H1 (cell line): ENCODE data around the gene WWC2. TPM values are rescaled to one million over a fixed set of nuclear protein-coding genes. Genes with fewer than 3 reads are reported as not detected.

Experiments used
- CTCF ChIA-PET: fragments of 300-600 bp; sonication (Branson Sonifier 250); formaldehyde crosslinking; loops from one replicate; lab custom pipeline; 2021; ENCODE audit not compliant: partially characterized antibody; lab: Charles Lee
- POLR2A ChIA-PET: fragments of 300-600 bp; sonication (Branson Sonifier 250); formaldehyde crosslinking; loops from one replicate; lab custom pipeline; 2021; ENCODE audit warnings: inconsistent platforms; ENCODE audit not compliant: partially characterized antibody; lab: Charles Lee
- DNase-seq, 2 experiments: peaks; one replicate each; pipeline versions ENCODE4 v3.0.0 to v3.0.0-alpha.2; 2010 to 2022; ENCODE audit warnings: low spot score in 2 of 2, low read depth in 1 of 2, mixed read lengths in 1 of 2
- FAIRE-seq: peaks from 2 replicates; lab custom pipeline; 2011; peaks lifted over from hg19 to GRCh38; lab: Jason Lieb, UNC
- H2AFZ ChIP-seq: 2 replicates; pipeline ENCODE4 v1.8.1; 2012; ENCODE audit warnings: low read length, inconsistent platforms
- H2AK5ac ChIP-seq: 2 replicates; pipeline ENCODE4 v1.6.1; 2013; ENCODE audit warnings: low read depth, low read length
- H2BK120ac ChIP-seq: replicated peaks from 2 replicates; pipeline ENCODE3; 2013; ENCODE audit warnings: low read depth, low read length, inconsistent platforms
- H2BK12ac ChIP-seq: 2 replicates; pipeline ENCODE4 v1.6.1; 2013; ENCODE audit warnings: low read depth, low read length
- H2BK15ac ChIP-seq: 2 replicates; pipeline ENCODE4 v1.6.1; 2013; ENCODE audit warnings: low read length
- H2BK20ac ChIP-seq: 2 replicates; pipeline ENCODE4 v1.6.1; 2013; ENCODE audit warnings: low read length
- H2BK5ac ChIP-seq: 2 replicates; pipeline ENCODE4 v1.6.1; 2013; ENCODE audit warnings: low read depth, low read length
- H3K14ac ChIP-seq: 2 replicates; pipeline ENCODE4 v1.6.1; 2013; ENCODE audit warnings: inconsistent platforms; ENCODE audit not compliant: insufficient read length
- H3K18ac ChIP-seq: 2 replicates; pipeline ENCODE4 v1.6.1; 2013; ENCODE audit warnings: low read length; ENCODE audit errors: extremely low read depth
- H3K23ac ChIP-seq: 2 replicates; pipeline ENCODE4 v1.6.1; 2013; ENCODE audit warnings: inconsistent platforms; ENCODE audit not compliant: insufficient read length
- H3K23me2 ChIP-seq: 2 replicates; pipeline ENCODE4 v1.6.1; 2013; ENCODE audit warnings: low read depth, low read length
- H3K27ac ChIP-seq: 2 replicates; pipeline ENCODE4 v1.6.1; 2011; ENCODE audit warnings: low read depth, low read length, inconsistent platforms
- H3K27me3 ChIP-seq, 4 experiments: replicated peaks in 1 of 4; 1 replicate in 1 of 4; 2 replicates in 3 of 4; pipeline versions ENCODE4 v1.6.1 to v1.8.1; 2011 to 2013; ENCODE audit warnings: low read length in 3 of 4, mild to moderate bottlenecking in 3 of 4, inconsistent platforms in 2 of 4, mixed read lengths in 2 of 4, moderate library complexity in 1 of 4; ENCODE audit not compliant: control insufficient read depth in 3 of 4, insufficient read depth in 3 of 4; ENCODE audit errors: extremely low read depth in 1 of 4
- H3K36me3 ChIP-seq, 4 experiments: 2 replicates each; pipeline versions ENCODE4 v1.6.1 to v1.8.1; 2011 to 2013; ENCODE audit warnings: mild to moderate bottlenecking in 4 of 4, low read length in 3 of 4, moderate library complexity in 2 of 4, control low read depth in 1 of 4, inconsistent platforms in 1 of 4; ENCODE audit not compliant: insufficient read depth in 4 of 4, control insufficient read depth in 2 of 4
- H3K4ac ChIP-seq: replicated peaks from 2 replicates; pipeline ENCODE3; 2013; ENCODE audit warnings: low read length, low read depth, mixed read lengths, inconsistent platforms; ENCODE audit not compliant: insufficient read length
- H3K4me1 ChIP-seq, 4 experiments: replicated peaks in 1 of 4; 1 replicate in 1 of 4; 2 replicates in 3 of 4; pipeline versions ENCODE4 v1.6.1 to v1.8.1; 2011 to 2013; ENCODE audit warnings: low read length in 3 of 4, inconsistent platforms in 2 of 4, mixed read lengths in 1 of 4; ENCODE audit not compliant: insufficient read depth in 4 of 4, control insufficient read depth in 3 of 4
- H3K4me2 ChIP-seq, 2 experiments: 2 replicates each; pipeline versions ENCODE4 v1.6.1 to v1.8.1; 2011 to 2013; ENCODE audit warnings: low read depth in 2 of 2, low read length in 2 of 2, control low read depth in 1 of 2, inconsistent platforms in 1 of 2, mild to moderate bottlenecking in 1 of 2; ENCODE audit not compliant: insufficient read depth in 1 of 2
- H3K4me3 ChIP-seq, 4 experiments: fragments of 200-600, 300-600 bp in 1 of 4; sonication (generic), shearing (Covaris generic), sonication (Bioruptor Twin) in 1 of 4; 2 replicates each; pipeline versions ENCODE4 v1.5.1 to v1.8.1; 2011 to 2016; ENCODE audit warnings: low read length in 4 of 4, low read depth in 3 of 4, control low read depth in 2 of 4, inconsistent platforms in 2 of 4, mild to moderate bottlenecking in 2 of 4, mixed read lengths in 1 of 4, moderate library complexity in 1 of 4; ENCODE audit not compliant: insufficient read depth in 2 of 4; ENCODE audit errors: extremely low read depth in 1 of 4
- H3K56ac ChIP-seq: replicated peaks from 2 replicates; pipeline ENCODE3; 2013; ENCODE audit warnings: low read depth, mild to moderate bottlenecking, mixed read lengths, low read length, inconsistent platforms; ENCODE audit not compliant: insufficient read length
- H3K79me1 ChIP-seq: 2 replicates; pipeline ENCODE4 v1.6.1; 2013; ENCODE audit warnings: low read depth, low read length, control low read depth
- H3K79me2 ChIP-seq, 2 experiments: 2 replicates each; pipeline versions ENCODE4 v1.6.1 to v1.8.1; 2012 to 2013; ENCODE audit warnings: low read length in 2 of 2, mild to moderate bottlenecking in 2 of 2, inconsistent platforms in 1 of 2; ENCODE audit not compliant: insufficient read depth in 2 of 2, control insufficient read depth in 1 of 2
- H3K9ac ChIP-seq, 4 experiments: replicated peaks in 1 of 4; 1 replicate in 1 of 4; 2 replicates in 3 of 4; pipeline versions ENCODE4 v1.6.1 to v1.8.1; 2011 to 2013; ENCODE audit warnings: low read depth in 3 of 4, low read length in 3 of 4, control low read depth in 2 of 4, mild to moderate bottlenecking in 2 of 4, moderate library complexity in 2 of 4, inconsistent platforms in 1 of 4; ENCODE audit errors: extremely low read depth in 1 of 4
- H3K9me3 ChIP-seq, 2 experiments: 2 replicates each; pipeline versions ENCODE4 v1.6.1 to v1.8.1; 2012 to 2013; ENCODE audit warnings: mild to moderate bottlenecking in 2 of 2, moderate library complexity in 2 of 2, control low read depth in 1 of 2, inconsistent platforms in 1 of 2, low read depth in 1 of 2, low read length in 1 of 2, mixed read lengths in 1 of 2; ENCODE audit not compliant: insufficient read depth in 2 of 2
- H4K20me1 ChIP-seq, 2 experiments: replicated peaks in 1 of 2; 2 replicates each; pipeline versions ENCODE3 to v1.8.1; 2011 to 2013; ENCODE audit warnings: inconsistent platforms in 2 of 2, low read length in 2 of 2, mild to moderate bottlenecking in 1 of 2; ENCODE audit not compliant: insufficient read depth in 2 of 2, control insufficient read depth in 1 of 2
- H4K5ac ChIP-seq: 2 replicates; pipeline ENCODE4 v1.6.1; 2013; ENCODE audit warnings: low read length, low read depth, mixed read lengths, inconsistent platforms; ENCODE audit not compliant: insufficient read length
- H4K8ac ChIP-seq: 2 replicates; pipeline ENCODE4 v1.8.0; 2013; ENCODE audit warnings: mild to moderate bottlenecking, moderate library complexity, low read length, inconsistent platforms; ENCODE audit not compliant: insufficient read depth; ENCODE audit errors: extremely low read depth
- H4K91ac ChIP-seq: replicated peaks from 2 replicates; pipeline ENCODE3; 2013; ENCODE audit warnings: low read length, mixed read lengths, inconsistent platforms; ENCODE audit not compliant: insufficient read length
- BACH1 ChIP-seq: IDR thresholded peaks from 2 replicates; pipeline ENCODE4 v1.6.1; 2012; ENCODE audit warnings: low read length, improper control_type of control experiment
- GTF2F1 ChIP-seq: IDR thresholded peaks from 2 replicates; pipeline ENCODE4 v1.6.1; 2012; ENCODE audit warnings: low read depth, low read length, improper control_type of control experiment, borderline replicate concordance
- HDAC2 ChIP-seq, 2 experiments: fragments of 300-600 bp in 1 of 2; sonication (generic) in 1 of 2; IDR thresholded peaks; 2 replicates each; pipeline ENCODE4 v1.6.1; 2011 to 2012; ENCODE audit warnings: low read depth in 2 of 2, low read length in 2 of 2, mild to moderate bottlenecking in 2 of 2, moderate library complexity in 2 of 2, borderline replicate concordance in 1 of 2, inconsistent platforms in 1 of 2
- PHF8 ChIP-seq: fragments of 200-600 bp; sonication (generic); conservative IDR thresholded peaks from 2 replicates; pipeline ENCODE4 v1.7.1; 2012; ENCODE audit warnings: low read depth, mild to moderate bottlenecking, inconsistent platforms, low read length, moderate library complexity
- SP2 ChIP-seq: IDR thresholded peaks from 2 replicates; pipeline ENCODE4 v1.6.1; 2012; ENCODE audit warnings: mild to moderate bottlenecking, low read length, inconsistent platforms
- WGBS, 2 experiments: shearing (Covaris generic) in 1 of 2; methylation state at CpG; one replicate each; pipeline versions ENCODE4 v1.1.6 to v1.1.7; 2013 to 2015; ENCODE audit warnings: low lambda C conversion rate in 2 of 2, mixed read lengths in 2 of 2, inconsistent platforms in 1 of 2, low coverage in 1 of 2, missing lambda C conversion rate in 1 of 2; ENCODE audit not compliant: insufficient replicate concordance in 2 of 2, insufficient coverage in 1 of 2, insufficient read length in 1 of 2; ENCODE audit errors: extremely low coverage in 1 of 2, missing lambda C conversion rate in 1 of 2; 5-methylcytosine and 5-hydroxymethylcytosine counted together
- polyA plus RNA-seq, 7 experiments: library from polyadenylated mRNA; depleted of rRNA in 3 of 7; stranded (reverse) in 5 of 7; unstranded in 2 of 7; fragments of >200 nt in 5 of 7; fragments of 200-250 nt in 2 of 7; gene quantifications; 1 replicate in 5 of 7; 2 replicates in 1 of 7; 4 replicates in 1 of 7; pipeline versions ENCODE4 v1.2.1 to v1.2.3, GENCODE V29; 2011 to 2013; ENCODE audit warnings: missing spikeins in 2 of 7, mixed read lengths in 2 of 7
- total RNA-seq: library from RNA; stranded (reverse); fragmentation: NEBNext Ultra II Directional; extraction: Animal tissue kit (Norgen Biotek cat#: 25700); gene quantifications from 2 replicates; pipeline ENCODE4 v1.2.1, GENCODE V29; 2021
- TF ChIP-seq, protein P1 (sequence below): IDR thresholded peaks from 2 replicates; pipeline ENCODE4 v1.6.1; 2012; ENCODE audit warnings: inconsistent platforms
- TF ChIP-seq, protein P2 (sequence below), 3 experiments: IDR thresholded peaks; 1 replicate in 2 of 3; 2 replicates in 1 of 3; pipeline versions ENCODE4 v1.5.1 to v1.6.1; 2011; ENCODE audit warnings: low read length in 3 of 3, mild to moderate bottlenecking in 3 of 3, inconsistent platforms in 2 of 3, low read depth in 1 of 3, moderate library complexity in 1 of 3; ENCODE audit not compliant: insufficient read depth in 1 of 3; ENCODE audit errors: control extremely low read depth in 1 of 3
- TF ChIP-seq, protein P3 (sequence below): IDR thresholded peaks from 2 replicates; pipeline ENCODE4 v1.6.1; 2012; ENCODE audit warnings: low read length, inconsistent platforms

The WWC2 gene
- total and polyA plus RNA-seq, 2 of the 8 experiments (the other 6 are each of a cell fraction or from before 2014, with no cell fraction given), result 17.6 to 135 TPM

DNA sequence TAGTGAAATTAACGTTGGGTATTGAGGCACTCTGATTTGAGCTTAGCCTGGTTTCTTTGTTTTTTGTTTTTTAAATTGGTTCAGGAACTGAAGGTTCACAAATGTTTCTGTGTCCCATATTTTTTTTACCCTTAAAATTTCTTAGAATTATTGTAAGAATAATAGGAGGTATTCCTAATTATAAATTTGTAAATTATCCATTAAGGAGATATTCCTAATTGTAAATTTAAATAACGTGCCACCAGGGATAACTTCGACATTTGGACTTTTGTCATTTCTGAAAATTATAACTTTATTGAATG lies 1.2 kb downstream of the WWC2 start:
- peaks cover 7 to 12% of the 10 kb centered on the region in 2 experiments for H4K20me1 ChIP-seq
- H3K4ac ChIP-seq, result no peak overlapping the region
- no peak for FAIRE-seq
- no peak overlapping the region for H2BK12ac ChIP-seq
- no peak overlapping the region for H2BK5ac ChIP-seq
- no peak overlapping the region; the same call in 1 of the 2 replicates for H3K27ac ChIP-seq
- peaks cover 20 to 61% of the 10 kb centered on the region in 2 experiments for H3K79me2 ChIP-seq
- H2BK20ac ChIP-seq, result no peak overlapping the region
- 5% methylated on average over 3 of the region's 3 CpGs; no CpG with 5 or more reads in 1 of the 2 experiments for WGBS, 2 experiments
- no peak overlapping the region for H3K14ac ChIP-seq
- peak overlapping the region; percentile 71 to 98 (median 80) for H3K4me3 ChIP-seq
- H2BK120ac ChIP-seq, result no peak overlapping the region
- no peak overlapping the region for H4K91ac ChIP-seq
- peaks cover 16% of the 10 kb centered on the region for H3K23me2 ChIP-seq
- no peak overlapping the region; the same call in 1 of the 2 replicates for H3K18ac ChIP-seq
- no peak overlapping the region for H4K5ac ChIP-seq
- no peaks in the 10 kb centered on the region for H3K9me3 ChIP-seq
- H4K8ac ChIP-seq, result no peak overlapping the region
- H3K36me3 ChIP-seq, result no peaks in the 10 kb centered on the region
- H2AK5ac ChIP-seq, result no peak overlapping the region
- no peak for DNase-seq
- H3K9ac ChIP-seq, result peak overlapping the region in 3 of 4 experiments; percentile 13 to 87 (median 74); a peak in 5 of 7 replicates
- peaks cover under 1 to 19% (median 13%) of the 10 kb centered on the region in 4 experiments for H3K4me1 ChIP-seq
- peak overlapping the region; percentile 75 to 93 for H3K4me2 ChIP-seq
- H2AFZ ChIP-seq, result no peak overlapping the region
- no peak overlapping the region for H3K56ac ChIP-seq
- H3K79me1 ChIP-seq, result peaks cover 2% of the 10 kb centered on the region; the same call in 1 of the 2 replicates
- ChIA-PET POLR2A (interaction anchor here (0.6 to 5.5 kb wide), 10 partner anchors 14 to 139 kb away, joined by 3 to 103 read pairs (median 23); no protein-coding TSS in a partner anchor), CTCF (interaction anchor here (0.7 to 1.9 kb wide), 6 partner anchors 10 to 162 kb away, joined by 4 to 10 read pairs (median 6); no protein-coding TSS in a partner anchor)
- no peaks in the 10 kb centered on the region; a peak in 1 of 7 replicates for H3K27me3 ChIP-seq
- H2BK15ac ChIP-seq, result no peak overlapping the region
- H3K23ac ChIP-seq, result no peak overlapping the region
- TF ChIP-seq SP2 (no peak), BACH1 (no peak), GTF2F1 (no peak), HDAC2 (IDR thresholded peaks at IDR 0.05; ENCODE audit: borderline replicate concordance in 1 of 2, low read depth in 2 of 2, low read length in 2 of 2) (no peak; a peak in 1 of 4 replicates), PHF8 (no peak)
- TF ChIP-seq, protein P1, sequence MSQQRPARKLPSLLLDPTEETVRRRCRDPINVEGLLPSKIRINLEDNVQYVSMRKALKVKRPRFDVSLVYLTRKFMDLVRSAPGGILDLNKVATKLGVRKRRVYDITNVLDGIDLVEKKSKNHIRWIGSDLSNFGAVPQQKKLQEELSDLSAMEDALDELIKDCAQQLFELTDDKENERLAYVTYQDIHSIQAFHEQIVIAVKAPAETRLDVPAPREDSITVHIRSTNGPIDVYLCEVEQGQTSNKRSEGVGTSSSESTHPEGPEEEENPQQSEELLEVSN, result no peak
- TF ChIP-seq, protein P2, sequence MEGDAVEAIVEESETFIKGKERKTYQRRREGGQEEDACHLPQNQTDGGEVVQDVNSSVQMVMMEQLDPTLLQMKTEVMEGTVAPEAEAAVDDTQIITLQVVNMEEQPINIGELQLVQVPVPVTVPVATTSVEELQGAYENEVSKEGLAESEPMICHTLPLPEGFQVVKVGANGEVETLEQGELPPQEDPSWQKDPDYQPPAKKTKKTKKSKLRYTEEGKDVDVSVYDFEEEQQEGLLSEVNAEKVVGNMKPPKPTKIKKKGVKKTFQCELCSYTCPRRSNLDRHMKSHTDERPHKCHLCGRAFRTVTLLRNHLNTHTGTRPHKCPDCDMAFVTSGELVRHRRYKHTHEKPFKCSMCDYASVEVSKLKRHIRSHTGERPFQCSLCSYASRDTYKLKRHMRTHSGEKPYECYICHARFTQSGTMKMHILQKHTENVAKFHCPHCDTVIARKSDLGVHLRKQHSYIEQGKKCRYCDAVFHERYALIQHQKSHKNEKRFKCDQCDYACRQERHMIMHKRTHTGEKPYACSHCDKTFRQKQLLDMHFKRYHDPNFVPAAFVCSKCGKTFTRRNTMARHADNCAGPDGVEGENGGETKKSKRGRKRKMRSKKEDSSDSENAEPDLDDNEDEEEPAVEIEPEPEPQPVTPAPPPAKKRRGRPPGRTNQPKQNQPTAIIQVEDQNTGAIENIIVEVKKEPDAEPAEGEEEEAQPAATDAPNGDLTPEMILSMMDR (IDR thresholded peaks at IDR 0.05; ENCODE audit: control extremely low read depth in 1 of 3, insufficient read depth in 1 of 3, low read depth in 1 of 3, low read length in 3 of 3), result no peak
- TF ChIP-seq, protein P3, sequence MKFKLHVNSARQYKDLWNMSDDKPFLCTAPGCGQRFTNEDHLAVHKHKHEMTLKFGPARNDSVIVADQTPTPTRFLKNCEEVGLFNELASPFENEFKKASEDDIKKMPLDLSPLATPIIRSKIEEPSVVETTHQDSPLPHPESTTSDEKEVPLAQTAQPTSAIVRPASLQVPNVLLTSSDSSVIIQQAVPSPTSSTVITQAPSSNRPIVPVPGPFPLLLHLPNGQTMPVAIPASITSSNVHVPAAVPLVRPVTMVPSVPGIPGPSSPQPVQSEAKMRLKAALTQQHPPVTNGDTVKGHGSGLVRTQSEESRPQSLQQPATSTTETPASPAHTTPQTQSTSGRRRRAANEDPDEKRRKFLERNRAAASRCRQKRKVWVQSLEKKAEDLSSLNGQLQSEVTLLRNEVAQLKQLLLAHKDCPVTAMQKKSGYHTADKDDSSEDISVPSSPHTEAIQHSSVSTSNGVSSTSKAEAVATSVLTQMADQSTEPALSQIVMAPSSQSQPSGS, result no peak
